ACHN (cell line): Measurements from ENCODE around the gene ABHD1.
A peak's percentile ranks its signal among the peaks of the same experiment; 100 is the strongest.

Source experiments
- DNase-seq: peaks from one replicate; pipeline ENCODE4 v3.0.0-alpha.2; 2015
- in situ Hi-C: cut with HindIII; loops from 2 replicates; pipeline ENCODE4 v1.10.0; 2017; ENCODE audit warnings: low sequenced_read_pairs, low pct_ligation_motif_present, low pct_unique_long_range_greater_than_20kb

ABHD1 gene

GRCh38 chr2:27130396-27130795 lies 6.8 kb downstream of the ABHD1 start:
- in situ Hi-C loops = no loop called here
- DNase-seq = no peak

- in situ Hi-C loops = no loop called here
Observed at GRCh38 chr2:27131429-27131828, 7.8 kb downstream of the ABHD1 start.

GRCh38 chr2:27133195-27133875 lies 9.7 kb downstream of the ABHD1 start:
- DNase-seq = no peak

More at GRCh38 chr2:27131429-27131828, 7.8 kb downstream of the ABHD1 start:
- DNase-seq = no peak

DNA sequence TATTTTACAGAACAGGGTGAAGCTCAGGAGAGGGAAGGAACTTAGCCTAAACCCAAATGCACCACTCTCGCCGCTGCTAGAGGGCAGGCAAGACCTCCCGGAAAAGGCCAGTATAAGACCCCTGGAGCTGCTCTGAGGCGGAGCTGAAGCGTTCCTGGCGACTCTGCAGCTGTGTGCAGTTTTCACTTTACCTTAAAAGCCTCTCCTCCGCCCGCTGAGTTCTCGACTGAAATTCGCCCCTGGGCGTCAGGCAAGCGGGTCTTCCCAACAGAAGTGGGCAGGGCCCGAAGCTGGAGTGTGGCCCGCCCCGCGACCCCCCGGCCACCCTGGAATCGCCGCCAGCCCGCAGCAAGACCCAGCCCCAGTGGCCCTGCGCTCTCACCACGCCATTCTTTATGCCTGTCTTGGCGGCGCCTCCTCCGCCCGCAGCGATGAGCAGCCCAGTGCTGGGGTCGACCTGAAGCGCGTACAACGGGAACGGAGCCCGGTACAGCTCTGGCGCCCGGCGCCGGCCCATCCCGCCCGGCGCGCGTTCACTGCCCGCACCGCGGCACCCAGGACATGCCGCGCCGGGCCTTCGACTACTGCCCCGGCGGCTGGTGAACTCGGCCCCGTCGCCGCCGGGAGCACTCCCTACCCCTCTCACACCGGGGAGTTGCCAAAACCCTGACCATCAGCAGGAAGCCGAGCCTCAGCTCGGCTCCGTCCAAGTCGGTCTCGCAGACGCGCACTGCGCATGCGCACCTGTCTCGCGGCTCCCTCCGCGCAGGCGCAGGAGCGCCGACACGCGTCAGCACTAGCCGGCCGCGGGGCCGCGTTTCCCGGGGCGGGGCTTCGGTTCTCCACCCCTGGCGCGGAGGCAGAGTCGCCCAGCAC lies 10.5 kb downstream of the ABHD1 start, which contains the start of gene PREB:
Gene PREB (minus strand): TSS at position 732 of the 876 bp plus-strand sequence. CDS start 215 bp downstream, at position 517.
- in situ Hi-C loops = no loop called here
- peak; percentile 97 for DNase-seq

More at GRCh38 chr2:27133195-27133875, 9.7 kb downstream of the ABHD1 start:
- in situ Hi-C loops = no loop called here

GRCh38 chr2:27134781-27135477 lies 11.3 kb downstream of the ABHD1 start:
- no peak for DNase-seq
- in situ Hi-C loops = no loop called here

DNA sequence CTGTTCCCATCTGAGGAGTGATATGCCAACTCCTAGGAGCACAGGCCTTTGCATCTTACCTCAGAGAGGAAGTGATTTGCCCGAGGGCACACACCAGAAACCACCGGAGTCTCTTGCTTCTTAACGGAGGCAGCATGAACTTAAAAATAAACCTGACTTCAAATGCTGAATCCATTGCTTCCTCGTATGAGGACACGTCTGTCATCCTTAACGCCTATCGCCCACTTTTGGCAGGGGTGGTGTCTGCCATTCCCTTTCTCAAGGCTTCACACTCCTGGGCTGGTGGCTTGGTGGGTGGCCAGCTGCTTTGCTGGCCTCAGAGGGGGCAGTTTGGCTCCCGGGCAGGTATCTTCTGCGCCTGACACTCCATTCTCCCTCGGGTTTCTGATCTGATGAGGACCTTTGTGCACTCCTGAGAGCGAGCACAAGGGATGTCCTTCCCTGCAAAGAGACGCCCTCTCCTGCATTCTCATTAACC lies 11.9 kb downstream of the ABHD1 start:
- in situ Hi-C loops = no loop called here
- no peak for DNase-seq

DNA sequence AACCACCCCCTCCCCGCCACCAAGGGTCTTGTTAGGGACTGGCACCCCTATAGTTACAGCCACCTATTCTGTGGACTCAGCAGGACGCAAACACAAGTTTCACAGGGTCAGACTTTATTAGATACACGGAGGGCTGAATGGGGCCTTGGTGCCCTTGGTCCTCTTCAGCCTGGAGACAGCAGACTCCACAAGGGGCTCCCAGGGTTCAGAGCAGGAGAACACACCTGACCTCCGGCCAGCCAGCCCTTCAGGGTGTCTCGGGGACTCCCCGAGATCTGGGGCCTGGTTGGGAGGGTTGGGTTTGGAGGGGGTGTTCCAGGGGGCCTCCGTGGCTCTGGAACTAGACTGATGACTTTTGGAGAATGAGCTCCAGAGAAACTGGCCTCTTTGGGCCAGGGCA lies 13.1 kb downstream of the ABHD1 start:
- in situ Hi-C loops = no loop called here
- no peak for DNase-seq

- in situ Hi-C loops = no loop called here
- DNase-seq = no peak
Observed at GRCh38 chr2:27137322-27137935, 13.8 kb downstream of the ABHD1 start.

DNA sequence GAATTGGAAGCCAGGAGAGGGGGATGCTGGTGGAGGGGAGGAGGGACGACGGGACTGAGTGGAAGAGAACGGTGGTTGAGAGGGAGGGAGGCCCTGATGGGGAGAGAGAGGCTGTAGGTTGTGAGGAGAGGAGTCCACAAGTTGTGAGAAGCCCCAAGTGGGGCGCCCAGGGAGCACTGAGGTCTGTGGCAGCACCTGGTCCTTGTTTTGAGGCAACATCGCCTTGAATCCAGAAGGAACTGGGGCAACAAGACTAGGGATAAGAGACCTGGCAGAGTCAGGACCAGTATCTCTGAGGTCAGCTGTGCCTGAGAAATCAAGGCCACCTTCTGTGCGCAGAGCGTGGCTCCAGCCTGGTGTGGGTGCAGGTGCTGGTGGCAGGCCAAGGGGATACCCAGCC lies 14.5 kb downstream of the ABHD1 start:
- in situ Hi-C loops = no loop called here
- no peak for DNase-seq

- no peak for DNase-seq
- in situ Hi-C loops = no loop called here
Observed at GRCh38 chr2:27139310-27139709, 15.7 kb downstream of the ABHD1 start, which contains the start of gene PRR30. TSS of gene PRR30 (minus strand) at chr2:27139410. CDS start at chr2:27138329, 1,081 bp downstream.

DNA sequence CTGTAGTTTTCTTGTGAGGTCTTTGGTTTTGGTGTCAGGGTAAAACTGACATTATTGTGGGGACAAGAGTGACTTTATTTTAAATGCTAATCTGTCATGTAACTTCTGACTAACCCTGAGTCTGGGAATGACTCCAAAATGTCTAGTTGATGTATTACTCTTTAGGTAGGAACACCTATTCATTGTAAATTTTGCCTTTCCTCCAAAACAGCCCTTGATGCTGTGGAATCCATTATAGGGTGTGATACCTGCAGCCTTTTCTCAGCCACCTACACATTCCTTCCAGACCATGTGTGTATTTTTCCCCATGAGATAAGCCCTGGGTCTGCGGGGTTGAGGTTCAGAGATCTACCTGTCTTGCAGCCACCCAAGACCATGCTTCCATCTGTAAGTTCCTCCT lies 19.7 kb downstream of the ABHD1 start:
- in situ Hi-C loops = no loop called here
- no peak for DNase-seq

DNA sequence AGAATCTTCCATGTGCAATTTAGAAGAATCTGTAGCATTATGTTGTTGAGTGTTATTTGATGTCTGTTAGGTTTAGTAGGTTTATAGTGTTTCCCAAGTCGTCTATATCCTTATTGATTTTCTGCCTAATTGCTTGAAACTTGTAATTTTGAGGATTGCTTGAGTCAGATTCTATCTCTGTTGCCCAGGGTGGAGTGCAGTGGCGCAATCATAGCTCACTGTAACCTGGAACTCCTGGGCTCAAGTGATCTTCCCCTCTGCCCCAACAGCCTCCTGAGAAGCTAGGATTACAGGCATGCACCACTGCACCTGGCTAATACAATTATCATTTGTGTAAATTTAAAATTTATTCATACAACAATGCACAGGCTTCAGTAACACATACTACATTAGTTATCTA lies 22.1 kb downstream of the ABHD1 start:
- no peak for DNase-seq
- in situ Hi-C loops = no loop called here

- in situ Hi-C loops = no loop called here
- no peak for DNase-seq
Observed at GRCh38 chr2:27147935-27148334, 24.3 kb downstream of the ABHD1 start.

- in situ Hi-C loops = no loop called here
- no peak for DNase-seq
Observed at GRCh38 chr2:27148801-27149439, 25.3 kb downstream of the ABHD1 start, which contains the start of gene TCF23. TSS of gene TCF23 (plus strand) at chr2:27149004. CDS start at chr2:27149134, 130 bp downstream.

DNA sequence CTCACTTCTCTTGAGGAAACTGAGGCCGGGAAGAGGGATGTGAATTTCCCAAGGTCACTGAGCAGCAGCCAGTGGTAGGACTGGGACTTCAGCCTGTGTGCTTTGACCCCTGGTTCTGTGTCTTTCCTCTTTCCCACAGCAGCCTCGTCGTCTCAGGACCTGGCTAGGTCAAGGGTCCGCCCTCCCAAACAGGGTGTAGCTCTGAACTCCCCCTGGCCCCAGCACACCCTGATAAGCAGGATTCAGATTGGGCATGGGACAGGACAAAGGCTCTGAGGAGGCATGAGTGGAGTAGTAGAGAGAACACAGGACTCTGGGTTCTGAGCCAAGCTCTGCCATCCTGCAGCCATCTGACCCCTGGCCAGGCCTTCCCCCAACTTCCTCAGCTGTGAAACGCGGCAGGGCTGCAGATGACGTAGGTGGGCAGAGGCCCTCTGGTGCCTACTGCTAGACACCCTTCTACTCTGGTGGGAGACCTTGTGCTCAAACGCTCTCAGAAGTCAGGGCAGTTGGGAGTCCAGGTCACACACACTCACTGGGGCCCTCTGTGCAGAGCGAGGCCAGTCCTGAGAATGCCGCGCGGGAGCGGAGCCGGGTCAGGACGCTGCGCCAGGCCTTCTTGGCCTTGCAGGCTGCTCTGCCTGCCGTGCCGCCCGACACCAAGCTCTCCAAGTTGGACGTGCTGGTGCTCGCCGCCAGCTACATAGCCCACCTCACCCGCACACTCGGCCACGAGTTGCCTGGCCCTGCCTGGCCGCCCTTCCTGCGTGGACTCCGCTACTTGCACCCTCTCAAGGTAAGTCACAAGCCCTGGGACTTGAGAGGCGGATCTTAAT lies 26.2 kb downstream of the ABHD1 start:
- in situ Hi-C loops = no loop called here
- DNase-seq = no peak

DNA sequence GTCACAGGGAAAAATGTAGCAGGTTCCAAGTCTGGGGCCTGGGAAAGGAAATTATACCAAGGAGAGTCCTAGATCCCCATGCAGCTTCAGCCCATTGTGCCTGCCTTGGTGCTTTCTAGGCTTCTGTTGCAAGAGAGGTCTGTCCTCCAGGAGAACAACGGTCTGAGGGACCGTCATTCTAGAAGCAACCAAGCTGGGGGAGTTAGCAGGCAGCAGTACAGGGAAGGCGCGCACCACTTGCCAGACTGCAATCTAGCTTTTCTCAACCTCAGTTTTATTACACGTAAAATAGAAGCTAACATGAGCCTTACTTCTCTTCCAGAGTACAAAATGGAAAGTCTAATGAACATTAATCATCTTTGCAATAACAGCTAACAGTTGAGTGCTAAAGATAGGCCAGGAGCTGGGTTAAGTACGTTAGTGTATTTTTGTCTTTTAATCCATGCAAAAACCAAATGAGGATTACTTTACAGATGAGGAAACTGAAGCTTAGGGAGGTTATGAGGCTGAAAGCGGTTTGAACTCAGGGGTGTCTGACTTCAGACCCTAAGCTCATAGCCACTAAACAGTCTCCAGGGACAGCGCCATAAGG lies 27.1 kb downstream of the ABHD1 start:
- in situ Hi-C loops = no loop called here
- DNase-seq = no peak
